Transverse colon (tissue), 4 donors: Measurements from ENCODE around the gene JMJD1C. TPM values are rescaled to one million over a fixed set of nuclear protein-coding genes. Genes with fewer than 3 reads are reported as not detected.

Experiments used
- DNase-seq: peaks from one replicate; pipeline ENCODE4 v3.0.0-alpha.2; 2019
- H3K27ac ChIP-seq, 4 donors: fragments of 200-600 bp; sonication (generic); 2 replicates each; pipeline ENCODE4 v1.5.1; 2016 to 2018; ENCODE audit warnings: inconsistent platforms in 4 of 4
- H3K27me3 ChIP-seq: fragments of 200-600 bp; sonication (generic); 2 replicates; pipeline ENCODE4 v1.5.1; 2017; ENCODE audit warnings: inconsistent platforms
- H3K36me3 ChIP-seq, 4 donors: fragments of 200-600 bp; sonication (generic); 2 replicates each; pipeline ENCODE4 v1.5.1; 2017 to 2019; ENCODE audit warnings: inconsistent platforms in 4 of 4
- H3K4me1 ChIP-seq, 4 donors: fragments of 200-600 bp; sonication (generic); 2 replicates each; pipeline ENCODE4 v1.5.1; 2017 to 2020; ENCODE audit warnings: inconsistent platforms in 4 of 4
- H3K4me3 ChIP-seq, 4 donors: fragments of 200-600 bp; sonication (generic); 1 replicate in 1 of 4; 2 replicates in 3 of 4; pipeline versions ENCODE4 v1.5.1 to v1.6.1; 2017 to 2019; ENCODE audit warnings: inconsistent platforms in 4 of 4
- H3K9me3 ChIP-seq, 2 donors: fragments of 200-600 bp; sonication (generic); 2 replicates each; pipeline ENCODE4 v1.5.1; 2017 to 2019; ENCODE audit warnings: inconsistent platforms in 2 of 2
- CTCF ChIP-seq, 5 experiments: fragments of 200-600 bp in 3 of 5; fragments of 450-650 bp in 2 of 5; sonication (generic) in 3 of 5; IDR thresholded peaks; 1 replicate in 2 of 5; 2 replicates in 3 of 5; pipeline ENCODE4 v1.5.1; 2016 to 2017; ENCODE audit warnings: antibody characterized with exemption in 5 of 5, inconsistent platforms in 3 of 5, mild to moderate bottlenecking in 2 of 5, moderate library complexity in 1 of 5
- EP300 ChIP-seq: sonication (generic); formaldehyde crosslinking; IDR thresholded peaks from one replicate; pipeline ENCODE4 v1.6.1; 2017; ENCODE audit warnings: antibody characterized with exemption, low read depth
- POLR2A ChIP-seq: fragments of 450-650 bp; IDR thresholded peaks from one replicate; pipeline ENCODE4 v1.6.1; 2016; ENCODE audit warnings: antibody characterized with exemption, mild to moderate bottlenecking, moderate library complexity
- POLR2AphosphoS5 ChIP-seq, 3 donors: sonication (generic); formaldehyde crosslinking; IDR thresholded peaks; one replicate each; pipeline ENCODE4 v1.6.1; 2016; ENCODE audit warnings: antibody characterized with exemption in 3 of 3
- WGBS, 2 donors: methylation state at CpG; one replicate each; pipeline ENCODE4 v1.1.5; 2018; ENCODE audit warnings: low coverage in 1 of 2; 5-methylcytosine and 5-hydroxymethylcytosine counted together
- in situ Hi-C, 4 donors: fragments of 200-750 bp; cut with MboI; loops; one replicate each; pipeline versions ENCODE4 v1.15.0 to v1.15.1; 2017; ENCODE audit warnings: low sequenced_read_pairs in 3 of 4, low pct_ligation_motif_present in 1 of 4, low pct_unique_long_range_greater_than_20kb in 1 of 4
- intact Hi-C: fragments of 100-400 bp; cut with DNase I; formaldehyde crosslinking; loops from one replicate; pipeline ENCODE4 v1.15.1; 2023; ENCODE audit warnings: low total_unique reads
- total RNA-seq, 4 donors: library from RNA; depleted of rRNA; stranded (reverse); fragments of >200 nt; gene quantifications; one replicate each; pipeline ENCODE4 v1.1.0, GENCODE V29; 2016

JMJD1C gene
- total RNA-seq, 4 donors from 2014 or later = 56.7 to 128 (median 78.9) TPM

DNA sequence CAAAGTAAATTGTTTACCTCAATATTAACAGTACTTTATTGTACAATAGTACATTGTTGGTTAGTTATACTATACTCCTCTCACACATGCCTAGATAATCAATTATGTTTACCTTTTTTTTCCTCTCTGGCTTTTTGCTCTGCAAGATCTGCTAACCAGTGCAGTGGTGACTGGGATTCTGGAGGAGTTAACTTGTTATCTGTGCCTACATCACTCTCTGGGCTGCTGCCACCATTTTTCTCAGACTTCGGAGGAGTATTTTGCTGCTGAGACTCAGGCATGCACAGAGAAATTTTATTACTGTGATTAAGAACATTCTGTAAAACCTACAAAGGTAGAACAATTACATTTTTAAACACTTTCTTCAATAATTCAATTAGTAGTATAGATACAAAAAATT lies 273.0 kb downstream of the JMJD1C start:
- DNase-seq = no peak
- TF ChIP-seq POLR2A = no peak
- no peak for TF ChIP-seq POLR2AphosphoS5 (IDR thresholded peaks at IDR 0.05)
- TF ChIP-seq CTCF (IDR thresholded peaks at IDR 0.05) = no peak
- no peak for TF ChIP-seq EP300
- no peaks in the 10 kb centered on the region for H3K27me3 ChIP-seq
- no peak overlapping the region for H3K4me3 ChIP-seq
- 67 to 88% methylated on average over 1 of the region's 1 CpG for WGBS, 2 donors
- H3K9me3 ChIP-seq = no peaks in the 10 kb centered on the region
- in situ Hi-C loops (no loop called here), intact Hi-C loops (no loop called here)
- no peak overlapping the region for H3K27ac ChIP-seq
- H3K4me1 ChIP-seq = no peaks in the 10 kb centered on the region
- peaks cover 0 to 73% (median 28%) of the 10 kb centered on the region in 4 donors for H3K36me3 ChIP-seq

DNA sequence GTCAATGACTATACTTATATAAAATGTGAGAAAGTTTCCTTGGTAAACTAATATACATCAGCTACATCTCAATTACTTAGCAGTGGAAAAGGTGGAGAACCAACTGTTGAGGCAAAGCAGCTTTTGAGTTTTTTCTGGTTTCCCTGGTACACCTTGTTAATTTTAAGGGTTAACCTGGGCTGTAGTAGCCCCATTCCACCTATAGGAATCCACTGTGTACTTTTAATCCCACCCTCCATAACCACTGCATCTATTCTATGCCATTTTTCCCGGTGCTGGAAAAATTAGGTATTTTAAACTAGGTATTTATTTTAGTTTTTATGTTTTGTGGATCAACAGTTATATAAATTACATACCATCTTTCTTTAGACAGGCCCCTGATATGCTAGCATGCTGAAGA lies 290.2 kb downstream of the JMJD1C start:
- in situ Hi-C loops = no loop called here
- whole genome bisulfite sequencing, 2 donors = 86 to 90% methylated on average over 1 of the region's 1 CpG

GRCh38 chr10:63173468-63174232 lies 292.1 kb downstream of the JMJD1C start:
- no peak for DNase-seq
- Histone ChIP-seq H3K4me1 (peaks cover 0 to 12% (median 0%) of the 10 kb centered on the region in 4 donors), H3K27ac (no peak overlapping the region), H3K9me3 (no peaks in the 10 kb centered on the region), H3K27me3 (no peaks in the 10 kb centered on the region), H3K36me3 (peaks cover 0 to 34% (median 12%) of the 10 kb centered on the region in 4 donors), H3K4me3 (no peak overlapping the region)
- TF ChIP-seq EP300 = no peak
- TF ChIP-seq POLR2A = no peak
- no peak for TF ChIP-seq POLR2AphosphoS5 (IDR thresholded peaks at IDR 0.05)
- no peak for TF ChIP-seq CTCF (IDR thresholded peaks at IDR 0.05)
- intact Hi-C loops = loop anchor here (5.0 kb wide), 1 partner anchor 544 kb away; no protein-coding TSS in a partner anchor
- 100% methylated on average over 1 of the region's 1 CpG for WGBS, 2 donors
- in situ Hi-C loops = loop anchor here in 2 of 4 donors (25.0 kb wide), 1 partner anchor 361 kb away; the partner anchor contains the start of genes ADO (in 2 of the 2) and EGR2 (in 2 of the 2)

More for the DNA sequence above, 290.2 kb downstream of the JMJD1C start:
- no peak for TF ChIP-seq EP300
- no peak for TF ChIP-seq POLR2AphosphoS5 (IDR thresholded peaks at IDR 0.05)
- TF ChIP-seq CTCF (IDR thresholded peaks at IDR 0.05) = no peak
- no peaks in the 10 kb centered on the region for H3K27me3 ChIP-seq
- H3K9me3 ChIP-seq = no peaks in the 10 kb centered on the region
- H3K4me1 ChIP-seq = peaks cover 0 to 10% (median 0%) of the 10 kb centered on the region in 4 donors
- no peak overlapping the region for H3K4me3 ChIP-seq
- no peak for DNase-seq
- intact Hi-C loops = no loop called here
- H3K27ac ChIP-seq = no peak overlapping the region
- peaks cover 0 to 42% (median 15%) of the 10 kb centered on the region in 4 donors for H3K36me3 ChIP-seq

- H3K36me3 ChIP-seq = peaks cover 0 to 19% (median 7%) of the 10 kb centered on the region in 4 donors
- intact Hi-C loops (loop anchor here (5.0 kb wide), 1 partner anchor 545 kb away; no protein-coding TSS in a partner anchor), in situ Hi-C loops (loop anchor here in 2 of 4 donors (25.0 kb wide), 1 partner anchor 360 kb away; the partner anchor contains the start of genes ADO (in 2 of the 2) and EGR2 (in 2 of the 2))
- no peak for DNase-seq
- no peaks in the 10 kb centered on the region for H3K9me3 ChIP-seq
- H3K27ac ChIP-seq = no peak overlapping the region
- 96 to 100% methylated on average over 1 of the region's 1 CpG for WGBS, 2 donors
- no peak overlapping the region for H3K4me3 ChIP-seq
- peaks cover 0 to 12% (median 0%) of the 10 kb centered on the region in 4 donors for H3K4me1 ChIP-seq
- H3K27me3 ChIP-seq = no peaks in the 10 kb centered on the region
- TF ChIP-seq EP300 (no peak), POLR2A (no peak), POLR2AphosphoS5 (IDR thresholded peaks at IDR 0.05) (no peak), CTCF (IDR thresholded peaks at IDR 0.05) (no peak)
Observed at GRCh38 chr10:63171926-63172325, 293.9 kb downstream of the JMJD1C start.
